Breast epithelium (tissue), 3 donors: Measurements from ENCODE around the gene RAMP1.

ENCODE experiments used
- POLR2A ChIP-seq: fragments of 450-650 bp; IDR thresholded peaks from one replicate; pipeline ENCODE4 v1.6.1; 2016; ENCODE audit warnings: antibody characterized with exemption, mild to moderate bottlenecking, moderate library complexity
- POLR2AphosphoS5 ChIP-seq, 3 donors: sonication (generic); formaldehyde crosslinking; IDR thresholded peaks; one replicate each; pipeline ENCODE4 v1.6.1; 2017; ENCODE audit warnings: antibody characterized with exemption in 3 of 3

- TF ChIP-seq POLR2AphosphoS5 (IDR thresholded peaks at IDR 0.05) (no peak), POLR2A (no peak)
These were observed 35.1 kb downstream of the RAMP1 start for GRCh38 chr2:237894396-237894979.
